ENCODE data around the gene MECP2. TPM values are rescaled to one million over a fixed set of nuclear protein-coding genes. Genes with fewer than 3 reads are reported as not detected.

MECP2 gene
- total RNA-seq, 1 donor from 2014 or later, result 60.0 TPM

- no peak for TF ChIP-seq CTCF (IDR thresholded peaks at IDR 0.05; ENCODE audit: unreplicated experiment)
- Mint-ChIP-seq H3K9me3 (ENCODE audit: unreplicated experiment) (no peaks in the 10 kb centered on the region), H3K4me1 (ENCODE audit: unreplicated experiment) (peaks cover 4% of the 10 kb centered on the region), H3K4me3 (ENCODE audit: unreplicated experiment) (no peak overlapping the region), H3K27ac (ENCODE audit: unreplicated experiment) (no peak overlapping the region), H3K36me3 (ENCODE audit: low read depth, unreplicated experiment) (peaks cover 4% of the 10 kb centered on the region), H3K27me3 (ENCODE audit: unreplicated experiment) (peaks cover 1% of the 10 kb centered on the region)
- DNase-seq (ENCODE audit: low spot score), result no peak
Measured at GRCh38 chrX:154013001-154013421, 84.5 kb downstream of the MECP2 start.

- Mint-ChIP-seq H3K9me3 (ENCODE audit: unreplicated experiment) (no peaks in the 10 kb centered on the region), H3K4me3 (ENCODE audit: unreplicated experiment) (no peak overlapping the region), H3K4me1 (ENCODE audit: unreplicated experiment) (peaks cover 4% of the 10 kb centered on the region), H3K27me3 (ENCODE audit: unreplicated experiment) (peaks cover 1% of the 10 kb centered on the region), H3K27ac (ENCODE audit: unreplicated experiment) (no peak overlapping the region), H3K36me3 (ENCODE audit: low read depth, unreplicated experiment) (peaks cover 7% of the 10 kb centered on the region)
- no peak for TF ChIP-seq CTCF (IDR thresholded peaks at IDR 0.05; ENCODE audit: unreplicated experiment)
- DNase-seq (ENCODE audit: low spot score), result no peak
Measured at GRCh38 chrX:154012336-154012991, 85.1 kb downstream of the MECP2 start.

GRCh38 chrX:154011376-154012335 lies 85.9 kb downstream of the MECP2 start:
- Mint-ChIP-seq H3K36me3 (ENCODE audit: low read depth, unreplicated experiment) (peaks cover 7% of the 10 kb centered on the region), H3K27ac (ENCODE audit: unreplicated experiment) (no peak overlapping the region), H3K27me3 (ENCODE audit: unreplicated experiment) (peaks cover 1% of the 10 kb centered on the region), H3K9me3 (ENCODE audit: unreplicated experiment) (no peaks in the 10 kb centered on the region), H3K4me3 (ENCODE audit: unreplicated experiment) (no peak overlapping the region), H3K4me1 (ENCODE audit: unreplicated experiment) (peaks cover 4% of the 10 kb centered on the region)
- no peak for DNase-seq (ENCODE audit: low spot score)
- TF ChIP-seq CTCF (IDR thresholded peaks at IDR 0.05; ENCODE audit: unreplicated experiment), result no peak

- TF ChIP-seq CTCF (IDR thresholded peaks at IDR 0.05; ENCODE audit: unreplicated experiment), result no peak
- H3K27me3 Mint-ChIP-seq (ENCODE audit: unreplicated experiment), result no peaks in the 10 kb centered on the region
- H3K27ac Mint-ChIP-seq (ENCODE audit: unreplicated experiment), result no peak overlapping the region
- peaks cover 9% of the 10 kb centered on the region for H3K36me3 Mint-ChIP-seq (ENCODE audit: low read depth, unreplicated experiment)
- H3K9me3 Mint-ChIP-seq (ENCODE audit: unreplicated experiment), result no peaks in the 10 kb centered on the region
- no peak overlapping the region for H3K4me3 Mint-ChIP-seq (ENCODE audit: unreplicated experiment)
- no peak for DNase-seq (ENCODE audit: low spot score)
- H3K4me1 Mint-ChIP-seq (ENCODE audit: unreplicated experiment), result no peaks in the 10 kb centered on the region
Measured at GRCh38 chrX:154010330-154011087, 87.0 kb downstream of the MECP2 start.

Data from endothelial cell (in vitro differentiated cells).